Transverse colon (tissue), 3 donors: Measurements from ENCODE around the gene PGLYRP4.
"Not testable (repeated sequence)": the region's sequence is repeated elsewhere in the genome, so short reads cannot be mapped to it uniquely, and the experiment has no call there.

ENCODE experiments used
- EP300 ChIP-seq: sonication (generic); formaldehyde crosslinking; IDR thresholded peaks from one replicate; pipeline ENCODE4 v1.6.1; 2017; ENCODE audit warnings: antibody characterized with exemption, low read depth
- POLR2AphosphoS5 ChIP-seq, 3 donors: sonication (generic); formaldehyde crosslinking; IDR thresholded peaks; one replicate each; pipeline ENCODE4 v1.6.1; 2016; ENCODE audit warnings: antibody characterized with exemption in 3 of 3

DNA sequence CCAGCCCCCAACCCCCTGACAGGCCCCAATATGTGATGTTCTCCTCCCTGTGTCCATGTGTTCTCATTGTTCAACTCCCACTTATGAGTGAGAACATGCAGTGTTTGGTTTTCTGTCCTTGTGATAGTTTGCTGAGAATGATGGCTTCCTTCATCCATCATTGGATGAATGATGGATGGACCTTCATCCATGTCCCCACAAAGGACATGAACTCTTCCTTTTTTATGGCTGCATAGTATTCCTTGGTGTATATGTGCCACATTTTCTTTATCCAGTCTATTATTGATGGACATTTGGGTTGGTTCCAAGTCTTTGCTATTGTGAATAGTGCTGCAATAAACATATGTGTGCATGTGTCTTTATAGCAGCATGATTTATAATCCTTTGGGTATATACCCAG, 34.3 kb downstream of the PGLYRP4 start:
- TF ChIP-seq POLR2AphosphoS5 (IDR thresholded peaks at IDR 0.05); EP300: not testable (repeated sequence)
